B cell (primary cell): ENCODE data around the gene RBP3.

Experiments used
- CTCF ChIP-seq: fragments of 200-600 bp; IDR thresholded peaks from one replicate; pipeline ENCODE4 v1.8.0; 2022; ENCODE audit warnings: antibody characterized with exemption, mild to moderate bottlenecking
- EZH2 ChIP-seq: IDR thresholded peaks from 2 replicates; pipeline ENCODE4 v1.6.1; 2012; ENCODE audit warnings: borderline replicate concordance, low read depth, mild to moderate bottlenecking, moderate library complexity, low read length; ENCODE audit not compliant: insufficient read depth, poor library complexity, severe bottlenecking

GRCh38 chr10:47357911-47358310 is 9.7 kb downstream of the RBP3 start:
- TF ChIP-seq CTCF: no peak
- no peak for TF ChIP-seq EZH2
